AG04449 (cell line): ENCODE results near the gene STAG1.
"Not testable (repeated sequence)": the region's sequence is repeated elsewhere in the genome, so short reads cannot be mapped to it uniquely, and the experiment has no call there.

Experiments used
- CTCF ChIA-PET: fragments of 350-600 bp; formaldehyde crosslinking; extraction: SDS; loops from one replicate; lab custom pipeline; 2021; ENCODE audit warnings: antibody characterized with exemption; lab: Yijun Ruan, JAX
- POLR2A ChIA-PET: fragments of 400-600, 350-600 bp; formaldehyde crosslinking; extraction: SDS; loops from one replicate; lab custom pipeline; 2020; ENCODE audit warnings: antibody characterized with exemption, inconsistent platforms; lab: Yijun Ruan, JAX
- DNase-seq: peaks from one replicate; pipeline ENCODE4 v3.0.0-alpha.2; 2010; ENCODE audit warnings: low read depth, low spot score
- H3K4me3 ChIP-seq: 2 replicates; pipeline ENCODE4 v1.5.1; 2011; ENCODE audit warnings: low read depth, mild to moderate bottlenecking, control low read depth, low read length
- CTCF ChIP-seq: IDR thresholded peaks from one replicate; pipeline ENCODE4 v1.5.1; 2011; ENCODE audit warnings: mild to moderate bottlenecking, moderate library complexity, low read length, control low read depth, inconsistent platforms; ENCODE audit not compliant: insufficient read depth; ENCODE audit errors: missing control alignments

The STAG1 gene

GRCh38 chr3:136350132-136350531 is 402.0 kb downstream of the STAG1 start:
- H3K4me3 ChIP-seq, result no peak overlapping the region; the same call in 1 of the 2 replicates
- ChIA-PET CTCF (interaction anchor here (0.7 to 4.1 kb wide), 8 partner anchors 9 to 649 kb away, joined by 3 to 18 read pairs (median 6); partner anchors contain the start of gene STAG1), POLR2A (interaction anchor here (0.9 to 1.2 kb wide), 5 partner anchors 14 to 512 kb away, joined by 3 to 7 read pairs (median 3); partner anchors contain the start of genes MSL2, NCK1 and STAG1)
- no peak for TF ChIP-seq CTCF
- DNase-seq, result peak; percentile 86

- DNase-seq, result no peak
- ChIA-PET POLR2A (interaction anchor here (0.7 kb wide), 1 partner anchor 17 kb away, joined by 3 read pairs; no protein-coding TSS in a partner anchor), CTCF (interaction anchor here (0.6 to 1.2 kb wide), 2 partner anchors 8 to 9 kb away, joined by 3 read pairs; no protein-coding TSS in a partner anchor)
- H3K4me3 ChIP-seq, result no peak overlapping the region
- TF ChIP-seq CTCF, result no peak
Observed at GRCh38 chr3:136346486-136346885, 405.7 kb downstream of the STAG1 start.

- ChIA-PET POLR2A (no interaction called here), CTCF (interaction anchor here (0.6 to 1.2 kb wide), 2 partner anchors 46 to 408 kb away, joined by 3 read pairs; no protein-coding TSS in a partner anchor)
- DNase-seq, result peak; percentile 87
- H3K4me3 ChIP-seq, result no peak overlapping the region
- TF ChIP-seq CTCF, result no peak
Observed at GRCh38 chr3:136343873-136344555, 408.2 kb downstream of the STAG1 start.

- no peak overlapping the region for H3K4me3 ChIP-seq
- ChIA-PET POLR2A (no interaction called here), CTCF (interaction anchor here (0.6 to 1.2 kb wide), 2 partner anchors 47 to 409 kb away, joined by 3 read pairs; no protein-coding TSS in a partner anchor)
- TF ChIP-seq CTCF, result no peak
- no peak for DNase-seq
Observed at GRCh38 chr3:136343446-136343845, 408.7 kb downstream of the STAG1 start.

GRCh38 chr3:136336329-136337100 is 415.7 kb downstream of the STAG1 start:
- CTCF ChIA-PET, result interaction anchor here (1.9 to 2.7 kb wide), 2 partner anchors 55 to 416 kb away, joined by 6 read pairs; no protein-coding TSS in a partner anchor
- DNase-seq, result no peak
- no peak for TF ChIP-seq CTCF
- POLR2A ChIA-PET, result interaction anchor here (1.8 kb wide), 2 partner anchors 14 to 416 kb away, joined by 7 to 8 read pairs; partner anchors contain the start of gene STAG1
- no peak overlapping the region for H3K4me3 ChIP-seq

- CTCF ChIA-PET, result interaction anchor here (1.1 to 2.7 kb wide), 6 partner anchors 16 to 697 kb away, joined by 3 to 12 read pairs (median 5); partner anchors contain the start of gene STAG1
- POLR2A ChIA-PET, result not testable (repeated sequence)
Observed at GRCh38 chr3:136334726-136335125, 417.5 kb downstream of the STAG1 start.

More at GRCh38 chr3:136334726-136335125, 417.5 kb downstream of the STAG1 start:
- not testable (repeated sequence) for DNase-seq, H3K4me3 ChIP-seq
